Measurements from ENCODE around the gene HTR3D. TPM values are rescaled to one million over a fixed set of nuclear protein-coding genes. Genes with fewer than 3 reads are reported as not detected.

The HTR3D gene
- total and polyA plus RNA-seq, 2 of the 4 experiments (the other 2 are of a cell fraction) = not detected

DNA sequence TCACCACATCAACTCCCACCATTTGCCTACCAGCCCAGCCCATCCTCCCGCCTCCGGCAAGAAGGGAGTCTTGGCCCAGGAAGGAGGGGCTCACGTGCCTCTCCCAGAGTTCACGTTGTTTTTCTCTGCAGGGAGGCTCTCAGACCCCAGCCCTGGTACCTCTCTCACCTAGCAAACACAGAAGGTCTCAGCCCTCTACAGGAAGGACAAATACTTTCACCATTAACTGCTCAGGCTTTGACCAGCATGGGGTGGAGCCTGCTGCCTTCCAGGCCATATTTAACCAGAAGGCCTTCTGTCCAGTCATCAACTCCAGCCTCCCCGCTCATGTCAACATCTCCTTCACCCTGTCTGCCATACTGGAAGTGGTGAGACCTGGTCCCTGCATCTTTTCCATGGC lies 46.3 kb downstream of the HTR3D start:
- no peak overlapping the region for H3K9ac ChIP-seq (ENCODE audit: low read depth, low read length)
- H2BK5ac ChIP-seq (ENCODE audit: low read depth, low read length, poor library complexity, severe bottlenecking) = no peak overlapping the region
- H2AK9ac ChIP-seq (replicated peaks; ENCODE audit: low read depth, low read length, poor library complexity) = no peak overlapping the region
- no peaks in the 10 kb centered on the region for H3K9me3 ChIP-seq (ENCODE audit: control insufficient read depth, insufficient read depth, low read length)
- peaks cover 25% of the 10 kb centered on the region for H3K27me3 ChIP-seq (ENCODE audit: control insufficient read depth, insufficient read depth, low read length)
- H4K5ac ChIP-seq (ENCODE audit: low read depth, low read length) = no peak overlapping the region
- no peak overlapping the region for H3K18ac ChIP-seq (ENCODE audit: low read depth, low read length)
- no peaks in the 10 kb centered on the region for H3K9me1 ChIP-seq (ENCODE audit: insufficient read depth, low read length)
- no peak overlapping the region for H3K27ac ChIP-seq (ENCODE audit: insufficient read depth, low read length)
- ChIA-PET POLR2A (ENCODE audit: unreplicated experiment) (no interaction called here), CTCF (no interaction called here)
- H3K56ac ChIP-seq (ENCODE audit: extremely low read depth, insufficient read depth, low read length) = no peak overlapping the region
- H3K79me1 ChIP-seq (ENCODE audit: low read depth in 1 of 2, low read length in 2 of 2) = no peaks in the 10 kb centered on the region
- no peak overlapping the region for H3K4ac ChIP-seq (ENCODE audit: low read depth, low read length)
- H3K4me3 ChIP-seq (ENCODE audit: insufficient read depth, low read depth, low read length) = no peak overlapping the region
- H3K14ac ChIP-seq (replicated peaks; ENCODE audit: low read depth, low read length) = no peak overlapping the region
- H2BK15ac ChIP-seq (ENCODE audit: low read depth, low read length) = no peak overlapping the region
- no peak overlapping the region for H2AK5ac ChIP-seq (ENCODE audit: low read depth, low read length)
- H3K4me1 ChIP-seq (ENCODE audit: control insufficient read depth, insufficient read depth, low read length) = no peaks in the 10 kb centered on the region
- intact Hi-C loops (cut with micrococcal nuclease) (no loop called here), dilution Hi-C loops (cut with HindIII; ENCODE audit: low sequenced_read_pairs, unreplicated experiment) (no loop called here), in situ Hi-C loops (cut with MboI; ENCODE audit: low sequenced_read_pairs) (no loop called here)
- TF ChIP-seq, protein P1, sequence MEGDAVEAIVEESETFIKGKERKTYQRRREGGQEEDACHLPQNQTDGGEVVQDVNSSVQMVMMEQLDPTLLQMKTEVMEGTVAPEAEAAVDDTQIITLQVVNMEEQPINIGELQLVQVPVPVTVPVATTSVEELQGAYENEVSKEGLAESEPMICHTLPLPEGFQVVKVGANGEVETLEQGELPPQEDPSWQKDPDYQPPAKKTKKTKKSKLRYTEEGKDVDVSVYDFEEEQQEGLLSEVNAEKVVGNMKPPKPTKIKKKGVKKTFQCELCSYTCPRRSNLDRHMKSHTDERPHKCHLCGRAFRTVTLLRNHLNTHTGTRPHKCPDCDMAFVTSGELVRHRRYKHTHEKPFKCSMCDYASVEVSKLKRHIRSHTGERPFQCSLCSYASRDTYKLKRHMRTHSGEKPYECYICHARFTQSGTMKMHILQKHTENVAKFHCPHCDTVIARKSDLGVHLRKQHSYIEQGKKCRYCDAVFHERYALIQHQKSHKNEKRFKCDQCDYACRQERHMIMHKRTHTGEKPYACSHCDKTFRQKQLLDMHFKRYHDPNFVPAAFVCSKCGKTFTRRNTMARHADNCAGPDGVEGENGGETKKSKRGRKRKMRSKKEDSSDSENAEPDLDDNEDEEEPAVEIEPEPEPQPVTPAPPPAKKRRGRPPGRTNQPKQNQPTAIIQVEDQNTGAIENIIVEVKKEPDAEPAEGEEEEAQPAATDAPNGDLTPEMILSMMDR (conservative IDR thresholded peaks at IDR 0.05; ENCODE audit: low read depth, low read length) = no peak
- TF ChIP-seq BHLHE40 (IDR thresholded peaks at IDR 0.05; ENCODE audit: low read depth, low read length) (no peak), MAZ (IDR thresholded peaks at IDR 0.05; ENCODE audit: borderline replicate concordance, low read depth, low read length) (no peak), SMC3 (IDR thresholded peaks at IDR 0.05; ENCODE audit: low read depth, low read length) (no peak), RCOR1 (IDR thresholded peaks at IDR 0.05; ENCODE audit: insufficient replicate concordance, low read length) (no peak), CEBPB (IDR thresholded peaks at IDR 0.05; ENCODE audit: low read depth, low read length) (no peak), CHD1 (IDR thresholded peaks at IDR 0.05; ENCODE audit: low read depth, low read length) (no peak), NFE2L2 (IDR thresholded peaks at IDR 0.05; ENCODE audit: low read depth, low read length) (no peak), FOS (IDR thresholded peaks at IDR 0.05; ENCODE audit: low read depth, low read length) (no peak), MAFK (IDR thresholded peaks at IDR 0.05; ENCODE audit: low read depth, low read length) (no peak), RFX5 (IDR thresholded peaks at IDR 0.05; ENCODE audit: low read depth, low read length) (no peak), RAD21 (IDR thresholded peaks at IDR 0.05; ENCODE audit: low read length) (no peak), POLR2A (IDR thresholded peaks at IDR 0.05; ENCODE audit: low read depth, low read length) (no peak), MXI1 (IDR thresholded peaks at IDR 0.05; ENCODE audit: borderline replicate concordance, low read depth, low read length) (no peak)
- TF ChIP-seq, protein P2, sequence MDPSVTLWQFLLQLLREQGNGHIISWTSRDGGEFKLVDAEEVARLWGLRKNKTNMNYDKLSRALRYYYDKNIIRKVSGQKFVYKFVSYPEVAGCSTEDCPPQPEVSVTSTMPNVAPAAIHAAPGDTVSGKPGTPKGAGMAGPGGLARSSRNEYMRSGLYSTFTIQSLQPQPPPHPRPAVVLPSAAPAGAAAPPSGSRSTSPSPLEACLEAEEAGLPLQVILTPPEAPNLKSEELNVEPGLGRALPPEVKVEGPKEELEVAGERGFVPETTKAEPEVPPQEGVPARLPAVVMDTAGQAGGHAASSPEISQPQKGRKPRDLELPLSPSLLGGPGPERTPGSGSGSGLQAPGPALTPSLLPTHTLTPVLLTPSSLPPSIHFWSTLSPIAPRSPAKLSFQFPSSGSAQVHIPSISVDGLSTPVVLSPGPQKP (IDR thresholded peaks at IDR 0.05; ENCODE audit: borderline replicate concordance, low read depth, low read length) = no peak
- TF ChIP-seq, protein P3, sequence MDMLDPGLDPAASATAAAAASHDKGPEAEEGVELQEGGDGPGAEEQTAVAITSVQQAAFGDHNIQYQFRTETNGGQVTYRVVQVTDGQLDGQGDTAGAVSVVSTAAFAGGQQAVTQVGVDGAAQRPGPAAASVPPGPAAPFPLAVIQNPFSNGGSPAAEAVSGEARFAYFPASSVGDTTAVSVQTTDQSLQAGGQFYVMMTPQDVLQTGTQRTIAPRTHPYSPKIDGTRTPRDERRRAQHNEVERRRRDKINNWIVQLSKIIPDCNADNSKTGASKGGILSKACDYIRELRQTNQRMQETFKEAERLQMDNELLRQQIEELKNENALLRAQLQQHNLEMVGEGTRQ (IDR thresholded peaks at IDR 0.05; ENCODE audit: low read depth, low read length) = no peak
- H3K23ac ChIP-seq (ENCODE audit: low read depth, low read length) = no peak overlapping the region
- no peaks in the 10 kb centered on the region for H3K36me3 ChIP-seq (ENCODE audit: control insufficient read depth, insufficient read depth, low read length)
- WGBS, 2 experiments (ENCODE audit: extremely low coverage in 2 of 2, insufficient read length in 1 of 2) = 50% methylated on average over 2 of the region's 5 CpGs; no CpG with 5 or more reads in 1 of the 2 experiments
- no TSS peak for BruUV-seq (replicated peaks)
- H3K4me2 ChIP-seq (ENCODE audit: low read depth, low read length) = no peak overlapping the region
- H4K20me1 ChIP-seq (ENCODE audit: insufficient read depth, low read length) = no peaks in the 10 kb centered on the region
- no peak overlapping the region for H2AFZ ChIP-seq (replicated peaks; ENCODE audit: low read length, poor library complexity)
- no peak overlapping the region for H4K8ac ChIP-seq (ENCODE audit: low read depth in 2 of 2, low read length in 2 of 2)
- H2BK20ac ChIP-seq (ENCODE audit: low read depth, low read length) = no peak overlapping the region
- ATAC-seq (ENCODE audit: low read depth) (no peak), DNase-seq (no peak)
- no peak overlapping the region for H2BK120ac ChIP-seq (ENCODE audit: low read depth, low read length)
- no peak overlapping the region for H4K91ac ChIP-seq (ENCODE audit: insufficient read depth, low read depth, low read length)
